ENCODE measurements around the gene MLLT3.

MLLT3 gene

GRCh38 chr9:20594608-20595007 is 27.7 kb downstream of the MLLT3 start:
- Histone ChIP-seq H2AFZ (ENCODE audit: low read depth) (no peak overlapping the region), H3K9ac (no peak overlapping the region), H3K79me2 (ENCODE audit: insufficient read depth, low read depth) (peaks cover 9% of the 10 kb centered on the region; the same call in 1 of the 2 replicates), H4K20me1 (ENCODE audit: insufficient read depth) (no peaks in the 10 kb centered on the region), H3K4me2 (no peak overlapping the region), H3K36me3 (ENCODE audit: insufficient read depth) (no peaks in the 10 kb centered on the region), H3K4me3 (IDR thresholded peaks at IDR 0.05; ENCODE audit: insufficient read depth, low read depth, low read length) (no peak overlapping the region), H3K27ac (no peak overlapping the region), H3K4me1 (ENCODE audit: low read depth, poor library complexity, severe bottlenecking) (peaks cover 39% of the 10 kb centered on the region), H3K27me3 (ENCODE audit: insufficient read depth, low read depth) (no peaks in the 10 kb centered on the region)
- no peak for TF ChIP-seq CTCF (conservative IDR thresholded peaks at IDR 0.05; ENCODE audit: low read depth, low read length)

- Histone ChIP-seq H3K9ac (no peak overlapping the region), H3K27ac (no peak overlapping the region), H3K79me2 (ENCODE audit: insufficient read depth, low read depth) (peaks cover 9% of the 10 kb centered on the region; the same call in 1 of the 2 replicates), H3K4me2 (no peak overlapping the region), H3K4me3 (IDR thresholded peaks at IDR 0.05; ENCODE audit: insufficient read depth, low read depth, low read length) (no peak overlapping the region), H4K20me1 (ENCODE audit: insufficient read depth) (no peaks in the 10 kb centered on the region), H3K27me3 (ENCODE audit: insufficient read depth, low read depth) (no peaks in the 10 kb centered on the region), H3K36me3 (ENCODE audit: insufficient read depth) (no peaks in the 10 kb centered on the region), H2AFZ (ENCODE audit: low read depth) (no peak overlapping the region), H3K4me1 (ENCODE audit: low read depth, poor library complexity, severe bottlenecking) (peaks cover 28% of the 10 kb centered on the region)
- TF ChIP-seq CTCF (conservative IDR thresholded peaks at IDR 0.05; ENCODE audit: low read depth, low read length), result no peak
These were observed 28.8 kb downstream of the MLLT3 start for GRCh38 chr9:20593537-20593936.

DNA sequence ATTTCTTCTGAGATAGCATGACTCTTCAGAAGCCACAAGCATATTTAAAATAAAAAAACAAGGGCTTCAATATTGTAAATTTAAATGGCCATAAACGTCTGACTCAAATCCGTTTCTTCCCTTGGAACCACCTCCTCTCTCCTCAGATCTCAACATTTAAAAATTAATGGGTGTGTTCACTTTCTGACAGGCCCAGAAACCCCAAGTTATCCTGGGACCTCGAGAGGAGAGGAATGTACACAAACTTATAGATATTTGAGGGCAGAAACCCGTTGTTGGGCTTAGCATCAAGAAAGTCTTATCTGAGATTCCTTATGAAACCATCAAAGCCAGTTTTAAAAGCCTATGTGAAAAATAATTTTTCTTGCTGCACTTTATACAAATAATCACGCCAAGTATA is 29.2 kb downstream of the MLLT3 start:
- no peaks in the 10 kb centered on the region for H4K20me1 ChIP-seq (ENCODE audit: insufficient read depth)
- H3K27ac ChIP-seq, result no peak overlapping the region
- H3K4me1 ChIP-seq (ENCODE audit: low read depth, poor library complexity, severe bottlenecking), result peaks cover 23% of the 10 kb centered on the region
- H3K4me2 ChIP-seq, result no peak overlapping the region
- no peaks in the 10 kb centered on the region for H3K36me3 ChIP-seq (ENCODE audit: insufficient read depth)
- peaks cover 9% of the 10 kb centered on the region; the same call in 1 of the 2 replicates for H3K79me2 ChIP-seq (ENCODE audit: insufficient read depth, low read depth)
- no peak for TF ChIP-seq CTCF (conservative IDR thresholded peaks at IDR 0.05; ENCODE audit: low read depth, low read length)
- H3K4me3 ChIP-seq (IDR thresholded peaks at IDR 0.05; ENCODE audit: insufficient read depth, low read depth, low read length), result no peak overlapping the region
- H2AFZ ChIP-seq (ENCODE audit: low read depth), result no peak overlapping the region
- no peak overlapping the region for H3K9ac ChIP-seq
- no peaks in the 10 kb centered on the region for H3K27me3 ChIP-seq (ENCODE audit: insufficient read depth, low read depth)

- Histone ChIP-seq H3K4me1 (ENCODE audit: low read depth, poor library complexity, severe bottlenecking) (peaks cover 19% of the 10 kb centered on the region), H3K9ac (no peak overlapping the region)
- TF ChIP-seq CTCF (conservative IDR thresholded peaks at IDR 0.05; ENCODE audit: low read depth, low read length), result no peak
These were observed 29.6 kb downstream of the MLLT3 start for GRCh38 chr9:20592673-20593072.

More at GRCh38 chr9:20592673-20593072, 29.6 kb downstream of the MLLT3 start:
- Histone ChIP-seq H3K27ac (no peak overlapping the region), H3K27me3 (ENCODE audit: insufficient read depth, low read depth) (no peaks in the 10 kb centered on the region), H3K79me2 (ENCODE audit: insufficient read depth, low read depth) (peaks cover 9% of the 10 kb centered on the region; the same call in 1 of the 2 replicates), H2AFZ (ENCODE audit: low read depth) (no peak overlapping the region), H3K4me2 (no peak overlapping the region), H3K4me3 (IDR thresholded peaks at IDR 0.05; ENCODE audit: insufficient read depth, low read depth, low read length) (no peak overlapping the region), H3K36me3 (ENCODE audit: insufficient read depth) (no peaks in the 10 kb centered on the region), H4K20me1 (ENCODE audit: insufficient read depth) (no peaks in the 10 kb centered on the region)
